Measurements from ENCODE around the gene LMO7. TPM values are rescaled to one million over a fixed set of nuclear protein-coding genes. Genes with fewer than 3 reads are reported as not detected.
A peak's percentile ranks its signal among the peaks of the same experiment; 100 is the strongest.

Gene LMO7
- total RNA-seq, 1 experiment from 2014 or later, result 18.5 TPM

- TF ChIP-seq, protein P1, sequence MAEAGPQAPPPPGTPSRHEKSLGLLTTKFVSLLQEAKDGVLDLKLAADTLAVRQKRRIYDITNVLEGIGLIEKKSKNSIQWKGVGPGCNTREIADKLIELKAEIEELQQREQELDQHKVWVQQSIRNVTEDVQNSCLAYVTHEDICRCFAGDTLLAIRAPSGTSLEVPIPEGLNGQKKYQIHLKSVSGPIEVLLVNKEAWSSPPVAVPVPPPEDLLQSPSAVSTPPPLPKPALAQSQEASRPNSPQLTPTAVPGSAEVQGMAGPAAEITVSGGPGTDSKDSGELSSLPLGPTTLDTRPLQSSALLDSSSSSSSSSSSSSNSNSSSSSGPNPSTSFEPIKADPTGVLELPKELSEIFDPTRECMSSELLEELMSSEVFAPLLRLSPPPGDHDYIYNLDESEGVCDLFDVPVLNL (CRISPR knock-in tag; IDR thresholded peaks at IDR 0.05; ENCODE audit: borderline replicate concordance, low read depth), result no peak
Measured at GRCh38 chr13:75637181-75637750, 1.1 kb downstream of the LMO7 start (continued).

DNA sequence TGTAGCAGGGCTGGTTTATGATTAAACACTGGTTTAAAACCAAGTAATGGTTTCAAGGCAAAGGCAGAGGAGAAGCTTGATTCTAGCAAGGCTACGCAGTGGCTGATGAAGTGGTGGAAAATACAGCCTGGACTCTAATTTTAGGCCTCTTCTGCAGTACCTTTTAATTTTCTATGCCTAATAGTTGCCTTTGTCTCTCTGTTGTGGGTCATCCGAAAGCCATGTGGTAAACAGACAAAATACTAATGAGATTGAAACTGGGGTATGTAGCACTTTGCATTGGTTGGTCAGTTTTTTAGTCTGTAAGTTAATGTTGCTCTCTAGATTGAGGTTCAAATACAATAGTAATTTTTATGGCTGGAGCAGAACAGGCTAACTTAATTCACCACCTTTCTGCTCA, 3.3 kb downstream of the LMO7 start:
- H3K36me3 Mint-ChIP-seq, result no peaks in the 10 kb centered on the region

GRCh38 chr13:75641026-75641425, 4.9 kb downstream of the LMO7 start:
- ATAC-seq, result no peak
- TF ChIP-seq NR2C2 (CRISPR knock-in tag; IDR thresholded peaks at IDR 0.05) (no peak), GABPB1 (CRISPR knock-in tag; IDR thresholded peaks at IDR 0.05) (no peak), TP53 (CRISPR knock-in tag; IDR thresholded peaks at IDR 0.05) (no peak), ZNF263 (CRISPR knock-in tag; IDR thresholded peaks at IDR 0.05; ENCODE audit: low read depth) (no peak), OVOL2 (CRISPR knock-in tag; IDR thresholded peaks at IDR 0.05; ENCODE audit: borderline replicate concordance) (no peak)
- TF ChIP-seq, protein P2, sequence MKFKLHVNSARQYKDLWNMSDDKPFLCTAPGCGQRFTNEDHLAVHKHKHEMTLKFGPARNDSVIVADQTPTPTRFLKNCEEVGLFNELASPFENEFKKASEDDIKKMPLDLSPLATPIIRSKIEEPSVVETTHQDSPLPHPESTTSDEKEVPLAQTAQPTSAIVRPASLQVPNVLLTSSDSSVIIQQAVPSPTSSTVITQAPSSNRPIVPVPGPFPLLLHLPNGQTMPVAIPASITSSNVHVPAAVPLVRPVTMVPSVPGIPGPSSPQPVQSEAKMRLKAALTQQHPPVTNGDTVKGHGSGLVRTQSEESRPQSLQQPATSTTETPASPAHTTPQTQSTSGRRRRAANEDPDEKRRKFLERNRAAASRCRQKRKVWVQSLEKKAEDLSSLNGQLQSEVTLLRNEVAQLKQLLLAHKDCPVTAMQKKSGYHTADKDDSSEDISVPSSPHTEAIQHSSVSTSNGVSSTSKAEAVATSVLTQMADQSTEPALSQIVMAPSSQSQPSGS (CRISPR knock-in tag; IDR thresholded peaks at IDR 0.05; ENCODE audit: borderline replicate concordance, low read depth), result no peak
- no peaks in the 10 kb centered on the region for H3K36me3 Mint-ChIP-seq
- H3K27me3 Mint-ChIP-seq (ENCODE audit: low read depth), result peaks cover 23% of the 10 kb centered on the region
- peak overlapping the region; percentile 3; the same call in 1 of the 2 replicates for H3K4me3 Mint-ChIP-seq
- H3K4me1 Mint-ChIP-seq, result peaks cover 44% of the 10 kb centered on the region
- no peak overlapping the region; the same call in 1 of the 2 replicates for H3K27ac Mint-ChIP-seq
- no peak for DNase-seq (ENCODE audit: low spot score)
- CTCF ChIA-PET, result interaction anchor here (1.1 kb wide), 1 partner anchor 55 kb away, joined by 3 read pairs; no protein-coding TSS in a partner anchor
- POLR2A ChIA-PET, result no interaction called here
- no peaks in the 10 kb centered on the region for H3K9me3 Mint-ChIP-seq

More for the DNA sequence above, 3.3 kb downstream of the LMO7 start:
- Mint-ChIP-seq H3K4me1 (peaks cover 48% of the 10 kb centered on the region), H3K9me3 (no peaks in the 10 kb centered on the region), H3K27ac (no peak overlapping the region), H3K27me3 (ENCODE audit: low read depth) (peaks cover 33% of the 10 kb centered on the region), H3K4me3 (no peak overlapping the region)
- ATAC-seq, result no peak
- no peak for DNase-seq (ENCODE audit: low spot score)
- CTCF ChIA-PET, result no interaction called here
- TF ChIP-seq GABPB1 (CRISPR knock-in tag; IDR thresholded peaks at IDR 0.05) (no peak), TEAD4 (CRISPR knock-in tag; IDR thresholded peaks at IDR 0.05) (no peak), ESRRA (CRISPR knock-in tag; IDR thresholded peaks at IDR 0.05; ENCODE audit: borderline replicate concordance) (no peak), FOXP1 (CRISPR knock-in tag; IDR thresholded peaks at IDR 0.05; ENCODE audit: borderline replicate concordance) (no peak), RORB (CRISPR knock-in tag; IDR thresholded peaks at IDR 0.05) (no peak), TCF7 (CRISPR knock-in tag; IDR thresholded peaks at IDR 0.05; ENCODE audit: low read depth) (no peak), TEAD1 (CRISPR knock-in tag; IDR thresholded peaks at IDR 0.05) (no peak), SP1 (CRISPR knock-in tag; conservative IDR thresholded peaks at IDR 0.05) (no peak), ZNF263 (CRISPR knock-in tag; IDR thresholded peaks at IDR 0.05; ENCODE audit: low read depth) (no peak), ZNF423 (CRISPR knock-in tag; IDR thresholded peaks at IDR 0.05) (no peak), NR3C1 (CRISPR knock-in tag; conservative IDR thresholded peaks at IDR 0.05; ENCODE audit: low read depth) (no peak), EMX1 (CRISPR knock-in tag; IDR thresholded peaks at IDR 0.05) (no peak), FOXK1 (CRISPR knock-in tag; IDR thresholded peaks at IDR 0.05) (no peak), RELA (CRISPR knock-in tag; IDR thresholded peaks at IDR 0.05; ENCODE audit: borderline replicate concordance) (no peak)
- TF ChIP-seq, protein P3, sequence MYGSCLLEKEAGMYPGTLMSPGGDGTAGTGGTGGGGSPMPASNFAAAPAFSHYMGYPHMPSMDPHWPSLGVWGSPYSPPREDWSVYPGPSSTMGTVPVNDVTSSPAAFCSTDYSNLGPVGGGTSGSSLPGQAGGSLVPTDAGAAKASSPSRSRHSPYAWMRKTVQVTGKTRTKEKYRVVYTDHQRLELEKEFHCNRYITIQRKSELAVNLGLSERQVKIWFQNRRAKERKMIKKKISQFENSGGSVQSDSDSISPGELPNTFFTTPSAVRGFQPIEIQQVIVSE (CRISPR knock-in tag; IDR thresholded peaks at IDR 0.05; ENCODE audit: borderline replicate concordance), result no peak
- TF ChIP-seq, protein P4, sequence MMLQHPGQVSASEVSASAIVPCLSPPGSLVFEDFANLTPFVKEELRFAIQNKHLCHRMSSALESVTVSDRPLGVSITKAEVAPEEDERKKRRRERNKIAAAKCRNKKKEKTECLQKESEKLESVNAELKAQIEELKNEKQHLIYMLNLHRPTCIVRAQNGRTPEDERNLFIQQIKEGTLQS (CRISPR knock-in tag; conservative IDR thresholded peaks at IDR 0.05), result no peak
- TF ChIP-seq, protein P5, sequence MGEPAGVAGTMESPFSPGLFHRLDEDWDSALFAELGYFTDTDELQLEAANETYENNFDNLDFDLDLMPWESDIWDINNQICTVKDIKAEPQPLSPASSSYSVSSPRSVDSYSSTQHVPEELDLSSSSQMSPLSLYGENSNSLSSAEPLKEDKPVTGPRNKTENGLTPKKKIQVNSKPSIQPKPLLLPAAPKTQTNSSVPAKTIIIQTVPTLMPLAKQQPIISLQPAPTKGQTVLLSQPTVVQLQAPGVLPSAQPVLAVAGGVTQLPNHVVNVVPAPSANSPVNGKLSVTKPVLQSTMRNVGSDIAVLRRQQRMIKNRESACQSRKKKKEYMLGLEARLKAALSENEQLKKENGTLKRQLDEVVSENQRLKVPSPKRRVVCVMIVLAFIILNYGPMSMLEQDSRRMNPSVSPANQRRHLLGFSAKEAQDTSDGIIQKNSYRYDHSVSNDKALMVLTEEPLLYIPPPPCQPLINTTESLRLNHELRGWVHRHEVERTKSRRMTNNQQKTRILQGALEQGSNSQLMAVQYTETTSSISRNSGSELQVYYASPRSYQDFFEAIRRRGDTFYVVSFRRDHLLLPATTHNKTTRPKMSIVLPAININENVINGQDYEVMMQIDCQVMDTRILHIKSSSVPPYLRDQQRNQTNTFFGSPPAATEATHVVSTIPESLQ (CRISPR knock-in tag; IDR thresholded peaks at IDR 0.05), result no peak
- TF ChIP-seq, protein P1 (CRISPR knock-in tag; IDR thresholded peaks at IDR 0.05; ENCODE audit: borderline replicate concordance, low read depth), result no peak
- TF ChIP-seq, protein P6, sequence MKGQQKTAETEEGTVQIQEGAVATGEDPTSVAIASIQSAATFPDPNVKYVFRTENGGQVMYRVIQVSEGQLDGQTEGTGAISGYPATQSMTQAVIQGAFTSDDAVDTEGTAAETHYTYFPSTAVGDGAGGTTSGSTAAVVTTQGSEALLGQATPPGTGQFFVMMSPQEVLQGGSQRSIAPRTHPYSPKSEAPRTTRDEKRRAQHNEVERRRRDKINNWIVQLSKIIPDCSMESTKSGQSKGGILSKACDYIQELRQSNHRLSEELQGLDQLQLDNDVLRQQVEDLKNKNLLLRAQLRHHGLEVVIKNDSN (CRISPR knock-in tag; IDR thresholded peaks at IDR 0.05), result no peak
- TF ChIP-seq, protein P7, sequence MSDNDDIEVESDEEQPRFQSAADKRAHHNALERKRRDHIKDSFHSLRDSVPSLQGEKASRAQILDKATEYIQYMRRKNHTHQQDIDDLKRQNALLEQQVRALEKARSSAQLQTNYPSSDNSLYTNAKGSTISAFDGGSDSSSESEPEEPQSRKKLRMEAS (CRISPR knock-in tag; IDR thresholded peaks at IDR 0.05), result no peak
- POLR2A ChIA-PET, result no interaction called here

All from WTC11 (cell line).